CD14-positive monocyte (primary cell): ENCODE results near the gene PBX3. TPM values are rescaled to one million over a fixed set of nuclear protein-coding genes. Genes with fewer than 3 reads are reported as not detected.

Experiments used
- DNase-seq, 3 donors: peaks; one replicate each; pipeline ENCODE4 v3.0.0-alpha.2; 2011 to 2022
- H2AFZ ChIP-seq: 2 replicates; pipeline ENCODE4 v1.6.0; 2012; ENCODE audit warnings: mild to moderate bottlenecking, low read depth, low read length, inconsistent platforms; ENCODE audit not compliant: insufficient read depth, poor library complexity, severe bottlenecking
- H3K27ac ChIP-seq, 2 donors: 1 replicate in 1 of 2; 2 replicates in 1 of 2; pipeline ENCODE4 v1.5.1; 2012 to 2013; ENCODE audit warnings: low read length in 2 of 2, control low read depth in 1 of 2, inconsistent platforms in 1 of 2, low read depth in 1 of 2, mild to moderate bottlenecking in 1 of 2
- H3K27me3 ChIP-seq, 2 donors: one replicate each; pipeline versions ENCODE4 v1.6.0 to v1.6.1; 2011 to 2013; ENCODE audit warnings: low read length in 2 of 2; ENCODE audit not compliant: control insufficient read depth in 2 of 2, insufficient read depth in 2 of 2
- H3K36me3 ChIP-seq, 2 donors: replicated peaks in 1 of 2; 1 replicate in 1 of 2; 2 replicates in 1 of 2; pipeline versions ENCODE4 v1.5.1 to v1.6.1; 2012 to 2013; ENCODE audit warnings: low read length in 2 of 2, control low read depth in 1 of 2, inconsistent platforms in 1 of 2, mild to moderate bottlenecking in 1 of 2; ENCODE audit not compliant: insufficient read depth in 2 of 2, control insufficient read depth in 1 of 2
- H3K4me1 ChIP-seq, 2 donors: 1 replicate in 1 of 2; 2 replicates in 1 of 2; pipeline versions ENCODE4 v1.5.1 to v1.6.1; 2012 to 2013; ENCODE audit warnings: low read length in 2 of 2, control low read depth in 1 of 2, inconsistent platforms in 1 of 2, mild to moderate bottlenecking in 1 of 2, moderate library complexity in 1 of 2; ENCODE audit not compliant: insufficient read depth in 2 of 2, control insufficient read depth in 1 of 2
- H3K4me2 ChIP-seq: replicated peaks from 2 replicates; pipeline ENCODE3; 2012; ENCODE audit warnings: low read length, moderate library complexity, mild to moderate bottlenecking; ENCODE audit not compliant: poor library complexity, severe bottlenecking; ENCODE audit errors: extremely low read depth
- H3K4me3 ChIP-seq, 3 experiments: fragments of 200-600 bp in 1 of 3; sonication (generic) in 1 of 3; replicated peaks in 1 of 3; 1 replicate in 2 of 3; 2 replicates in 1 of 3; pipeline ENCODE4 v1.5.1; 2011 to 2013; ENCODE audit warnings: low read length in 3 of 3, mild to moderate bottlenecking in 3 of 3, control low read depth in 2 of 3, low read depth in 2 of 3, inconsistent platforms in 1 of 3, moderate library complexity in 1 of 3
- H3K79me2 ChIP-seq: 2 replicates; pipeline ENCODE4 v1.6.0; 2012; ENCODE audit warnings: mild to moderate bottlenecking, control low read depth, inconsistent platforms, low read length, moderate library complexity; ENCODE audit not compliant: insufficient read depth
- H3K9ac ChIP-seq: 2 replicates; pipeline ENCODE4 v1.6.0; 2017; ENCODE audit warnings: low read length, mild to moderate bottlenecking; ENCODE audit not compliant: insufficient read depth, poor library complexity, severe bottlenecking
- H3K9me3 ChIP-seq, 2 donors: replicated peaks in 1 of 2; 1 replicate in 1 of 2; 2 replicates in 1 of 2; pipeline versions ENCODE4 v1.5.1 to v1.6.1; 2012 to 2013; ENCODE audit warnings: low read length in 2 of 2, control low read depth in 1 of 2; ENCODE audit not compliant: control insufficient read depth in 1 of 2, insufficient read depth in 1 of 2
- H4K20me1 ChIP-seq: 2 replicates; pipeline ENCODE4 v1.6.0; 2012; ENCODE audit warnings: mild to moderate bottlenecking, low read length, control low read depth, moderate library complexity; ENCODE audit not compliant: insufficient read depth
- H3K27ac Mint-ChIP-seq, 7 donors: one replicate each; pipeline ENCODE4 v1.8.0; 2020; ENCODE audit warnings: mild to moderate bottlenecking in 7 of 7, mixed read lengths in 7 of 7, moderate library complexity in 6 of 7, inconsistent platforms in 2 of 7
- H3K27me3 Mint-ChIP-seq, 3 donors: one replicate each; pipeline ENCODE4 v1.8.0; 2021 to 2022; ENCODE audit warnings: low read depth in 3 of 3, mild to moderate bottlenecking in 3 of 3, mixed read lengths in 3 of 3, moderate library complexity in 3 of 3, inconsistent platforms in 1 of 3
- H3K36me3 Mint-ChIP-seq, 2 donors: one replicate each; pipeline ENCODE4 v1.8.0; 2020; ENCODE audit warnings: mixed read lengths in 2 of 2, inconsistent platforms in 1 of 2, mild to moderate bottlenecking in 1 of 2
- H3K4me1 Mint-ChIP-seq: one replicate; pipeline ENCODE4 v1.8.0; 2020; ENCODE audit warnings: mild to moderate bottlenecking, mixed read lengths
- H3K4me3 Mint-ChIP-seq, 2 donors: one replicate each; pipeline ENCODE4 v1.8.0; 2020; ENCODE audit warnings: mild to moderate bottlenecking in 2 of 2, mixed read lengths in 2 of 2, moderate library complexity in 1 of 2
- H3K9me3 Mint-ChIP-seq, 7 donors: one replicate each; pipeline ENCODE4 v1.8.0; 2020 to 2022; ENCODE audit warnings: mixed read lengths in 7 of 7, mild to moderate bottlenecking in 6 of 7, moderate library complexity in 6 of 7, inconsistent platforms in 2 of 7
- CTCF ChIP-seq: fragments of 200-600 bp; IDR thresholded peaks from one replicate; pipeline ENCODE4 v1.8.0; 2022; ENCODE audit warnings: antibody characterized with exemption, mild to moderate bottlenecking
- WGBS: methylation state at CpG from one replicate; pipeline ENCODE4 v1.1.5; 2013; ENCODE audit warnings: missing lambda C conversion rate; ENCODE audit not compliant: insufficient coverage; 5-methylcytosine and 5-hydroxymethylcytosine counted together
- intact Hi-C, 2 donors: fragments of 100-400 bp; cut with micrococcal nuclease; formaldehyde crosslinking; loops; one replicate each; pipeline versions ENCODE4 v1.15.0 to v1.15.1; 2023
- polyA minus RNA-seq: library from RNA; depleted of rRNA, polyadenylated mRNA; stranded (reverse); fragments of >200 nt; gene quantifications from 2 replicates; pipeline ENCODE4 v1.2.3, GENCODE V29; 2012
- polyA plus RNA-seq, 3 donors: library from polyadenylated mRNA; depleted of rRNA in 1 of 3; unstranded in 2 of 3; stranded (reverse) in 1 of 3; fragments of 300-500 nt in 2 of 3; fragments of >200 nt in 1 of 3; fragmentation: Illumina TruSeq in 2 of 3; gene quantifications; 1 replicate in 2 of 3; 2 replicates in 1 of 3; pipeline ENCODE4 v1.2.3, GENCODE V29; 2012 to 2021
- total RNA-seq, 12 experiments: library from RNA in 1 of 12; stranded (reverse) in 1 of 12; fragments of 120-200 nt in 1 of 12; gene quantifications; one replicate each; pipeline ENCODE4 v1.2.4 and lab custom pipeline; 2013 to 2026; ENCODE audit warnings: mixed read lengths in 6 of 12, inconsistent platforms in 1 of 12

Gene PBX3
- 21.8 TPM for total RNA-seq (2013)
- polyA plus RNA-seq (10 to 100 TPM in 1 of 3 donors, 1 to 10 TPM in 2; 6.6 to 22.7 (median 7.1) TPM), polyA minus RNA-seq (19.1 and 48.9 TPM in 2 replicates), total RNA-seq (lab: John Stamatoyannopoulos, UW) (22.6 to 48.1 (median 28.7) reads per million in 11 experiments)

GRCh38 chr9:125747053-125747764, at the start of gene PBX3:
Gene PBX3, plus strand, starts transcription at chr9:125747373.
- Histone ChIP-seq H4K20me1 (peaks cover 8% of the 10 kb centered on the region), H3K79me2 (peaks cover 43% of the 10 kb centered on the region)

More at GRCh38 chr9:125747053-125747764, at the start of gene PBX3:
- H3K27me3 ChIP-seq, result no peaks in the 10 kb centered on the region
- Mint-ChIP-seq H3K36me3 (peaks cover 10 to 13% of the 10 kb centered on the region in 2 donors), H3K9me3 (no peaks in the 10 kb centered on the region), H3K27me3 (peaks cover 0 to 1% (median 0%) of the 10 kb centered on the region in 3 donors), H3K27ac (peak within 1 kb of the TSS; percentile 90 to 97 (median 93)), H3K4me1 (peaks cover 33% of the 10 kb centered on the region), H3K4me3 (peak within 1 kb of the TSS; percentile 97 to 99)
- H3K36me3 ChIP-seq, result peaks cover 0 to 2% of the 10 kb centered on the region in 2 donors
- H3K4me3 ChIP-seq, result peak within 1 kb of the TSS; percentile 69 to 93 (median 83)
- WGBS, result under 1% methylated on average over 104 of the region's 107 CpGs
- peak within 1 kb of the TSS; percentile 58 to 75 for H3K27ac ChIP-seq
- H3K9me3 ChIP-seq, result no peaks in the 10 kb centered on the region
- peak within 1 kb of the TSS; percentile 83 for H2AFZ ChIP-seq
- DNase-seq, result peak in 2 of 3 donors; percentile 26 to 32
- no peak for TF ChIP-seq CTCF
- peaks cover 14 to 36% of the 10 kb centered on the region in 2 donors for H3K4me1 ChIP-seq
- H3K4me2 ChIP-seq, result peak within 1 kb of the TSS; percentile 81
- intact Hi-C loops, result loop anchor here (2.0 to 10.0 kb wide), 8 partner anchors 35 to 192 kb away; partner anchors contain the start of gene MAPKAP1 (in 1 of the 2)
- peak within 1 kb of the TSS; percentile 80 for H3K9ac ChIP-seq
